GM18511 (cell line): Measurements from ENCODE around the gene WBP2NL.

Experiments used
- ATAC-seq: cut with Tn5 transposase; IDR thresholded peaks from one replicate; pipeline ENCODE4 v1.9.1; 2021; ENCODE audit warnings: mild to moderate bottlenecking, moderate library complexity; ENCODE audit not compliant: unreplicated experiment

Gene WBP2NL

DNA sequence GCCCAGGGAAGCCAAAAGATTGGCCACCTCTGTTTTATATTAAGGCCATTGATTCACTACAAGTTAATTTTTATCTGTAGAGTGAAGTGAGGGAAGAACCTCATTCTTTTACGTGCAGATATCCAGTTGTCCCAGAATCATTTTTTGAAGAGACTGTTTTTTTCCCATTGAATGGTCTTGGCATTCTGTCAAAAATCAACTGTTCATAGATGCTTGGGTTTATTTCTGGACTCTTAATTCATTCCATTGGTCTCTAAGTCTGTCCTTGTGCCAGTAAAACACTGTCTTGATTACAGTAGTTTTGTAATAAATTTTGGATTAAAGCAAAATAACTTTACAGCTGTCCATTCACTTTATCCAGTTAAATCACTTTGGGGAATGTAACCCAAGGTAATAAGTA lies 26.8 kb downstream of the WBP2NL start:
- no peak for ATAC-seq

DNA sequence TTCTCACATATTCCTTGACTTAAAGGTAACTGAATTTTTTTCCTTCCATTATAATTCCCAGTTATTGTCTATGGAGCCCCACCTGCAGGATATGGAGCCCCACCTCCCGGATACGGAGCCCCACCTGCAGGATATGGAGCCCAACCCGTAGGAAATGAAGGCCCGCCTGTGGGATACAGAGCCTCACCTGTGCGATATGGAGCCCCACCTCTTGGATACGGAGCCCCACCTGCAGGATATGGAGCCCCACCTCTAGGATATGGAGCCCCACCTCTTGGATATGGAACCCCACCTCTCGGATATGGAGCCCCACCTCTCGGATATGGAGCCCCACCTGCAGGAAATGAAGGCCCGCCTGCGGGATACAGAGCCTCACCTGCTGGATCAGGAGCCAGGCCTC lies 28.1 kb downstream of the WBP2NL start:
- no peak for ATAC-seq

DNA sequence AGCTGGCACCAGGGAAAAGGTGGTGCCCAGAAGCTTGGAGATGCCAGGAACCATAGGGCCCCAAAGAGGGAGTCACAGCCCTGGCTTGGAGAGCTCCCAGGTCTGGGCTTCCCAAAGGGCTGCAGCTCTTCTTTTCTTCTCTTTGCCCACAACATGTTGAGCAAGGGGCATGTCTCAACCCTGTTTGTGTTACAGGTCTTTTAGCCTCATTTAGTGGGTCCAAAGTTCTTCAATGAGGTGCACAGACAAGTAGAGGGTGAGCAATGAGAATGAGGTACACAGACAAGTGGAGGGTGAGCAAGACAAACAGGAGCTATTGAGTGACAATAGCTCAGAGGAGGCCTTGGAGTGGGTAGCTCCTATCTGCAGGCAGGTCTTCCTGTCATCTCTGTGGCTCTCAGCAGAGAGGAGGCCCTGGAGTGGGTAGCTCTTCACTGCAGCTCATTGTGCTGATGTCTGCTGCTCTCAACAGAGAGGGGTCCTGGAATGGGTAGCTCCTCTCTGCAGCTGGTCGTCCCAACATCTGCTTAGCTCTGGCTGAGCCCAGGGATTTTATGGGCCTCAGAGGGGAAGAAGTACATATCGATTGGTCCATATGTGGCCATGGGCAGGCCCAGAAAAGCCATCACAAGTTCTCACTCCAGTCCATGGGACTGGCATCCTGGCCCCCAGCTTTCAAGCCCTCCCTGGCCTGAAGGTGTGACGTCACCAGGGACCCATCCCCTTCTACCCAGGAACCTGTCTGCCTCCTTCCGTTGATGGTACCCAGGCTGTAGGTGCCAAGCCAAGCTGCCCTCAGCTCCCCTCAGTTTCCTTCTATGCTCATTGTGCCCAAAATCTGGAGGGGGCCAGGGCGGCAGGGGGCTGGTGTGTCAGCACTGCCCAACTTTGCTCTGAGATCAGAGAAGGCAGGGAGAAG lies 34.9 kb downstream of the WBP2NL start:
- ATAC-seq = no peak

DNA sequence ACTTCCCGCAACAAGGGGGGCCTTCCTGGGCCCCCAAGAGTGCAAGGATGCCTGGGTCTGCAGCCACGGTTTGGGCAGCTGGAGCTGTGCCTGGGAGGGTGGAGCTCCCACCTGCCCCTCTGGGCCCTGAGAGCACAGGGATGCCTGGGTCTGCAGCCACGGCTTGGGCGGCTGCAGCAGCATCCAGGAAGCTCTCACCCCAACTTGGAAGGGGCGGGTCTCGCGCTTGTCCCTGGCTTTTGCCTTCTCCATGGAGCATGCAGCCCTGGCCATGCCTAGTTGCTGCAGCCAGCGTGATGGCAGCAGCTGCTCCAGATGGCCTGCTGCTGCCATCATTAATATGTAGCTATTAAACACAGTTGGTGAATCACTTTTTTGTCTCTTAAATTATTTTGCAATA lies 36.7 kb downstream of the WBP2NL start:
- ATAC-seq = no peak

DNA sequence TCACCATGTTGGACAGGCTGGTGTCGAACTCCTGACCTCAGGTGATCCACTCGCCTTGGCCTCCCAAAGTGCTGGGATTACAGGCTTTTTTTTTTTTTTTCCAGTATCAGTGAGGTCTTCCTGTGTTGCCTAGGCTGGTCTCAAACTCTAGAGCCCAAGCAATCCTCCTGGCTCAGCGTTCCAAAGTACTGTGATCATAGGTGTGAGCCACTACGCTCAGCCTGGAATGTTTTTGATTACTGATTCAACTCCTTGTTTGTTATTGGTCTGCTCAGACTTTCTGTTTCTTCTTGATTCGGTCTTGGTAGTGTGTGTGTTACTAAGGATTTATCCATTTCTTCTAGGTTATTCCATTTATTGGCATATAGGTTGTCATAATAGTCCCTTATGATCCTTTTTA lies 40.7 kb downstream of the WBP2NL start:
- ATAC-seq = no peak

DNA sequence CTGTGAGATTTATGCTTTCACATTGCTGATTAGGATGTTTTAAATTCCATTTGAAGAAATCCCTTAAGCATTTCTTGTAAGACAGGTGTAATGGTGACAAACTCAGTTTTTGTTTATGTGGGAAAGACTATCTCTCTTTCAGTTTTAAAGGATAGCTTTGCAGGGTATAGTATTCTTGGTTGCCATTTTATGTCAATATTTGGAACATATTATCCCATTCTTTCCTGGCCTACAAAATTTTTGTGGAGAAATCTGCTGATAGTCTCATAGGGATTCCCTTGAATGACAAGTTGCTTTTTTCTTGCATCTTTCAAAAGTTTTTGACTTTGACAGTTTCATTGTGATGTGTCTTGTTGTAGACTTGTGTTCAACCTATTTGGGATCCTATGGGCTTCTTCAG lies 43.2 kb downstream of the WBP2NL start:
- no peak for ATAC-seq

DNA sequence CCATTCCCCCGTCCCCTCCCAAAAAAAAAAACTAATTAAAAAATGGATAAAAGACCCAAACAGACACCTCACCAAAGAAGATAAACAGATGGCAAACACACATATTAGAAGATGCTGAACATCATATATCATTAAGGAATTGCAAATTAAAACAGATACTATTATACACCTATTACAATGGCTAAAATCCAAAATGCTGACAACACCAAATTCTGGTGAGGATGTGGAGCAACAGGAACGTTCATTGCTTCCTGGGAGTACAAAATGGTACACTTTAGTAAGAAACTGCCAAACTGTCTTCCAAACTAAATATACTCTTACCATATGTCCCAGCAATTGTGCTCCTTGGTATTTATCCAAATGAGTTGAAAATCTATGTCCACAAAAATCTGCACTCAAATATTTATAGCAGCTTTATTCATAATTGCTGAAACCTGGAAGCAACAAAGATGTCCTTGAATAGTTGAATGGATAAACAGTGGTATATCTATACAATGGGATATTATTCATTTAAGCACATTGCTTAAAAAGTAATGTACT lies 52.1 kb downstream of the WBP2NL start:
- no peak for ATAC-seq

DNA sequence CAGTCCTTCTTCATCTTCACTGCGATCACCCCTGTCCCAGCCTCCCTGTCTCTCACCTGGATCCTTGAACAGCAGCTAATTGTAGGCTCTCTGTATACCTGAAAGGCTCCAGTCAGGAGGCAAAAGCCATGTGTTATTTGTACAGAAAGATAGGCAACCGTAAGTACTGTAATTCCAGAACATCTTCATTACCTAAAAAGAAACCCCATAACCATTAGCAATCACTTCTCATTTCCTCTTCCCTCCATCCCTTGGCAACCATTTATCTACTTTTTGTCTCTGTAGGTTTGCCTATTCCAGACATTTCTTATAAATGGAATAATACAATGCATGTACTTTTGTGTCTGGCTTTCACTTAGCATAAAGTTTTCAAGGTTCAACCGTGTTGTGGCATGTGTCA lies 54.2 kb downstream of the WBP2NL start:
- no peak for ATAC-seq

DNA sequence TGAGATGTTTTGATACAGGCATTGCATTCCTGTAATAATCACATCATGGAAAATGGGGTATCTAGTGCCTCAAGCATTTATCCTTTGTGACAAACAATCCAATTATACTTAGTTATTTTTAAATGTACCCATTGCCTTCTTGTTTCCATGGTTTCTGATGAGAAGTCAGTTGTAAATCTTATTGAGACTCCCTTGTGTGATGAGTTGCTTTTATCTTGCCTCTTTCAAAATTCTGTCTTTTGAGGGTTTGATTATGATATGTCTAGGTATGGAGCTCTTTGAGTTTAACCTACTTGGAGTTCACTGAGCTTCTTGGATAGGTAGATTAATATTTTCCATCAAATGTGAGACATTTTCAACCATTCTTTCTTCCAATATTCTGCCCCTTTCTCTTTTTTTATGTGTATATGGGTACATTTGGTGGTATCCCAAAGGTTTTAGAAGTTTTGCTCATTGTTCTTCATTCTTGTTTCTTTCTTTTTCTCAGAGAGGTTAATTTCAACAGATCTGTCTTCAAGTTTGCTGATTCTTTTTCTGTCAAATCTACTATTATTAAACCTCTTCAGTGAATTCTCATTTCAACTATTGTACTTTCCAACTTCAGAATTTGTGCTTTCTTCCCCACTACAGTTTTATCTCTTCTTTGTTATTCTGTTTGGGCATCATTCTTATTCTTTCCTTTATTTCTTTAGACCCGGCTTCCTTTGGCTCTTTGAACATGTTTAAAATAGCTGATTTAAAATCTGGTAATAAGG lies 58.3 kb downstream of the WBP2NL start:
- ATAC-seq = no peak

DNA sequence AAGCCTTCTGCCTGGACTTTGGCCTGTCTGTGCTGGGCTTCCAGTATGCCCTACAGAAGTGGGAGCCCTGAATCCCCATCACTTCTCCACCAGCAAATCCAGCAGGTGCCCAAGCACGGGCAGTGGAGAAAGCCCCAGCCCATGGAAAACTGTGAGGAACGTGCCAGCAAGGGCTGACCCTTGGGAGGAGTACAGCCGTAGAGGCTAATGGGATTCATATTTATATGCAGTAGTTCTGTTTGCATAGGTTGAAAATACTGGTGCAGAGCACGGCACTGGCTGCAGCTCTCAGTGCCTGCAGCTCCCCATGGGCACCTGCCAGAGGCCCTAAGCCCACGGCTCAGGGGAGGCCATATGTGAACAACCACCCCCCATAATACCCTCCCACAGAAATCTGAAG lies 61.9 kb downstream of the WBP2NL start:
- no peak for ATAC-seq

DNA sequence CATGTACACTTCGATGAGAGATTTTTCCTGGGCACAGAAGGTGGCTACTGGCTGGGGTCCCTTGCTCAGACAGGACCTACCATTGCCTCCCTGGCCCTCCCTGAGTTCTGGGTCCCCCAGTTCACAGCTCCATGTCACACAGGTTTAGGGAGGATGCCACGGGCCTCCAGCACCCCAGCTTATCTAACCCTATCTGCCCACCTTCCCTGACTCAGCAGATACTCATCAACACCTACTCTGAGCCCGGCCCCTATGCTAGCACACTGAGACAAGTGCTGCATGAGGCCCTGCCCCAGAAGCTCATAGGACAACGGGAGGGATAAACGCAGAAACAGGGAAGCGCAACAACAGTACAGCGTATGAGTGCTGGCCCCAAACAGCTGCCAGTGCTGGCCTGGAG lies 62.5 kb downstream of the WBP2NL start:
- no peak for ATAC-seq

DNA sequence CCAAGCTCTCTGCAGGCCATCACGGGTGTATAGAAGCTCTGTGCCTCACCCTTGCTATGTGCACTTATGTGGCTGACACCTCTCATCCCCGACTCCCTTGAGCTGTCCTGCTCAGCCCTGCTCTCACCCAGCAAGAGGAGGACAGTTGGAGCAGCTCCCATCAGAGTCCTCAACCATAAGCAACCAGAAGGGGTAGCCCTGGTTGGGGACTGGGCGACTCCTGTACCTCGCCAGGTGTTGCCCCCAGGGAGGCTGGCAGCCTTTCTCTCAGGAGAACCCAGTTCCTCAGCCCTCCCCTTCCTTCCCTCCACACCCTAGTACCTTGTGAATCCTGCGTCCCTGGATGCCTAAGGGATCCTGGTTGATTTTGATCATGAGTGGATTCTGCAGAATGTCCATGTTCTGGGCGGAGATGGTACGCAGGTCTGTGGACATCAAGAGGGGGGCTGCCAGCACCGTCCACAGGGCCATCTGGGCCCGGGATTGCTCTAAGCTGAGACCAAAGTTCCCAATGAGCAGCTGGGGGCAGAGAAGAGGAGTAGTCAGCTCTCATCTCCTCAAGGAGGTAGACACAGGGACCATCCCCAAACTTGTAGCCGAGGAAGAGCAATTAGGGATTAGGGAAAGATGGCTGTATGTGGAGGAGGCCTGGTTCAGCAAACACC lies 64.0 kb downstream of the WBP2NL start:
- ATAC-seq = no peak

DNA sequence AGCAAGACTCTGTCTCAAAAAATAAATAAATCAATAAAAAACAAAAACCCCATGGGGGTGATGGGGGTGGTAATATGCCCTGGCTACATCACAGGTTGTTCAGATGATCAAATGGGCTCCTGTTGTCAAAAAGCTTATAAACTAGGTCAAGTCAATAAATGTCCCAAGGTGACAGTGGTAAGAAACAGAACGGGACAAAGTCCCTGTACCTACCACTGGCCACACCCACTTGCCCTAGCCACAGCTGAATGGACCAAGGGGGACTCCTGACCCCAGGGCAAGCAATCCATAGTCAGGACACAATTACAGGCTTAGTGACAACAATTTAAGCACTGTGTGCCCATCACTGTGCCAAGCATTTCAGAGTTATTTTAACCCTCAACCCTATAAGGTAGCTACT lies 66.0 kb downstream of the WBP2NL start:
- no peak for ATAC-seq

DNA sequence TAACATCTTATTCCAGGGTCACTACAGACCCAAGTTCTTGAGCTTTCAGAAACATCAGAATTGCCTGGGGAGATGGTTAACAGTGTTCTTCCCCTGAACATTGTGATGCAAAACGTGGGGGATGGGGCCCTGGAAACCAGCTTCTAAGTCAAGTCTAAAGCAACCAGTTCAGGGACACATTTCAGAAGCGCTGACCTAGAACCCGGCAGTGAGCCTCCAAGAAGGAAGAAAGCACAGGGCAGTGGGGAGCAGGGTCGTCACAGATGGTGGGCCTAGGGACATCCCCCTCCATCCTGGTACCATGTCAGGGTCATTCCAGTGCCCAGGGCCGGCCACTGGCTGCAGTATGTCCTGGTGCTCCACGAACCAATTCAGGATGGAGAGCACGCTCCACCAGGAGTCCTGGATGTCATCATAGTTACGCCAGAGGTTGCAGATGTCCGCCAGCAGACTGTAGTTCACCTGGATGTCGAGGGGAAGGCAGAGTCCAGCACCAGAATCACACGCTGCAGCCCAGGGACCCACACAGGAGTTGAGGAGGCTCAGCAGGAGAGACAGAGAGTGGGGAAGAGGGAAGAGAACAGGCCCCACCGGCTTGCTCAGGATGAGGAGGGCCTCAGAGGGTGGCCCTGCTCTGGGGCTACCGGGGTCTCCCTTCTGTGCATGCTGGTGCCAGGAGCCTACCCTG lies 67.0 kb downstream of the WBP2NL start:
- ATAC-seq = no peak

DNA sequence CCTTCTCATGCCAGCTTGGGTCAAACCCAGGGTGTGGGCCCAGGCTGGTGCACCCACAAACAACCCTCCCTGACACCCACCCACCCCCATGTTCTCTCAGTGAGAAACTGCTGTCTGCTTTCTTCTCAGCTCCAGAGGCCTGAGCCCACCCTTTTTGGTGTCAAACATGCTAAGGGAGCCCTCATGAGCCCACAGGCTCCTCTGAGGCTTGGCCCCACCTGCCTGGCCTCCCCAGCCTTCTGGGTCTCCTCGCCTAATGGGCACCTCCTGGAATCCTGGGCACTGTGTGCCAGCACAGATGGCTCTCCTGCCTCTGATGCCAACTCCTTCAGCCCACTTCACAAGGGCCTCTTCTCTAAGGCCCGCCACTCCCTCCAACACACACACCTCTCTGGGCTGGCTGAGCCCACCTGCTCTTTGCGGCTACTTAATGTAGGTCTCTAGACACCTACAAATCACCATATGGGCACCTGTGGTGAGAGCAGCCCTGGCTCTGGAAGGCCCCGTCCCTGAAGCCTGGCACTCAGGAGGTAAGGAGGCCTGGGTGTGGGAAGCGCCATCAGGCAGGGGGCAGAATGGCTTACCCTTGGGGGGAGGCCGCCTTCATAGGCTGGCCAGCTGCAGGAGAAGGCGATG lies 67.7 kb downstream of the WBP2NL start:
- no peak for ATAC-seq

DNA sequence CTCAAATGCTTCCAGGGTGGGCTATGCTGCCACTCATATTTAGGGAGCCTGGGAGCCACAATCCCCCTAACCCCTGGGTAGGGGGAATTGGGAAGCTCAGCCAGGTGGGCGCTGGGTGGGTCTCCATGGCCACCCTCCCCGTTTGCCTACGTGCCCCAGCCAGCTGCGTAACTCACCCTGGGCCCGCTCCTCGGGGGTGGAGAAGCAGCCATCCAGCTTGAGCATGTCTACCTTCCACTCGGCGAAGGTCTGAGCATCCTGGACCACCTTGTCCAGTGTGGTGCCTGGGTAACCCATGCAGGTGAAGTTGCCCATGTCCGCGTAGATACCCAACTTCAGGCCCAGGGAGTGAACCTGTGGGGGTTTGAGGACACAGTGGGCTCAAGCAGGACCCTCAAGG lies 68.3 kb downstream of the WBP2NL start:
- no peak for ATAC-seq

DNA sequence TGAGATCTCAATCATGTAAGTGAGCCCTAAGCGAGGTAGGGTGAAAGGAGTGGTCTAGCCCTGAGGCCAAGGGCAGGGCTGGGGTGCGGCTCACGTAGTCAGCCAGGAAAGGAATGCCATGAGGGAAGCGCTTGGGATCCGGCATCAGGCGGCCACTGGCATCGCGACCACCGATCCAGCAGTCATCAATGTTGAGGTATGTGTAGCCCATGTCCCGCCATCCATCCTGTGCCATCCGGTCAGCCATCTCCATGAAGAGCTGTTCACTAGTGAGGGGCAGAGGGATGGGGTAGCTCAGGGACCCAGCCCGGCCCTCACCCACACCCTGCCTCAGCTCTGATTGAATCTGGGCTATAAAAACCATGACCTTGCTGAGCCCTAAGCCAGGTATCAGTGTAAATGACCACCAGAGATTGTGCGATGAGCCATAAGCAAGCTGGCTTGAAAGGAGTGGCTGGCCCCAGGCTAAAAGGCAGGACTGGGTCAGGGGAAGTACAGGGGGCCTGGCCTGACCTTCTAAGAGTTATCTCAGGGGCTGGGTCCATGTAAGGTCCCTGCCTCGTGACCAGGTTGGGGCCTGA lies 69.2 kb downstream of the WBP2NL start:
- no peak for ATAC-seq

DNA sequence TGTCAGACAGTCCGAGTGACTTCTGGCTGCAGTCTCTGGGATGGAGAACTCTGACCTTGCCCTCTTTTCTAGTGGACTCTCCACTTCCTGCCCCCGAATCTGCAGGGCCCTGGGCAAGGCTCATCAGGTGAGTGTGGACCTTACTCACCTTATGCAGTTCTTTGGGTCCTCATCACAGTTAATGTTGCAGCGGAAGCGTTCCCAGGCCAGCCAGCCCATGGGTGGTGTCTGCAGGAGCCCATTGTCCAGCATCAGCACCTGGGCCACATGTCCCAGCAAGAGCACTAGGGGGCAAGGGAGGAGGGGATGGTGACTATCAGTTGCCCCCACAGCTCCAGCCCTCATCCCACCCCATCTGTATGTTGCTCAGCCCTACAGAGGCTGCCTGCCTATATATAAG lies 69.7 kb downstream of the WBP2NL start:
- no peak for ATAC-seq

DNA sequence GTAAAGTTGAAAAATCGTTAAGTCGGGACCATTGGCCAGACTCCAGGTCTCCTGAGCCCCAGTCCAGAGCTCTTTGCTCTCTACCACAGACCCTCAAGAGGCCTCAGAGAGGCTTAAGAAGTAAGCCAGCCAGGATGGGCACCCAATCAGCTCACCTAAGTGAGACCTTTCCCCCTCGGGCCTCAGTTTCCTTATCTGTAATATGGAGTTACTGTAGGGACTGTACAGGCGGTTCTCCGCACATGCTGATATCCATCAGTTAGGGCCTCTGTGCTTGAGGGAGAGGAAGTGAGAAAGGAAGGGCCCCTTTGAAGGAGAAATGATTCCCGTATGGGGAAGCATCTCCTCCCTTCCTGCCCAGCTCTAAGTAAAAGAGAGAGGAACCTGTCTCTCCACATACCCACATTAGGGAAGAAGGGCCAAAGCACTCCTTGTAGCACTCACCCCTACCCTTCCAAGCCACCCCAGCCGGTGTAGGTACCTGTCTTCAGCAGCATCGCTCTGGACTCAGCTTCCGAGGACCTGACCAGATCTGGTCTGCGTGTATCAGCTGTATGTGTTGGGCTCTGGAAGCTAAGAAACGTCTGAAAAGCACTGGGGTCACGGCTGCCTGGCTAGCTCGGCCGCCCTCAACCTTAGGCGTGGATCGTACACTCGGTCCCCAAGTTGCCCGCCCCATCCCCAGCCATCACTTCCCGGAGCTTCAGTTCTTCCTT lies 71.4 kb downstream of the WBP2NL start:
- peak; percentile 28 for ATAC-seq
